Fibroblast of skin of right quadriceps (primary cell): ENCODE results near the gene GPHN.
"Not testable (repeated sequence)": the region's sequence is repeated elsewhere in the genome, so short reads cannot be mapped to it uniquely, and the experiment has no call there.

Experiments used
- DNase-seq: peaks from one replicate; pipeline ENCODE4 v3.0.0-alpha.2; 2013

The GPHN gene

GRCh38 chr14:66502836-66503235 lies 5.1 kb upstream of the GPHN start:
- not testable (repeated sequence) for DNase-seq

DNA sequence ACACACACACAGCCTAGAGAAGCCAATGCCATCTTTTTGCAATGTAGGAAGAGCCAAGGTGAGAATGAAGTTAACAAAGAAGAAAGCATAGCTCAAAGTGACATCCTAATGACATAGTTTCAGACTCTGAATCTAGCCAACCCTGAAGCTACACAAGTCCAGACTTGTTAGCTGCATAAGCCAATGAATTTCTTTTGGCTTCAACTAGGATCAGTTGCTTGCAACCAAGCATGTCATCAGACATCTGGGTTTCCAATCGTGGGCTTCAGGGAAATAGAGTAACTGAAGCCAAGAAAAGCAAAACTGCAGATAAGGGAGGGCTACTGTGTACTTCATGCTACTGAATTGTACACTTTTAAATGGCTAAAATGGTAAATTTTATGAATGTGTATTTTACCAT lies 4.4 kb upstream of the GPHN start:
- DNase-seq: no peak

GRCh38 chr14:66507181-66507721 lies 696 bp upstream of the GPHN start:
- DNase-seq: no peak

GRCh38 chr14:66508547-66508845 lies 549 bp downstream of the GPHN start:
- no peak for DNase-seq

- DNase-seq: peak; percentile 15
Measured at GRCh38 chr14:66508846-66509621, 1.1 kb downstream of the GPHN start.

DNA sequence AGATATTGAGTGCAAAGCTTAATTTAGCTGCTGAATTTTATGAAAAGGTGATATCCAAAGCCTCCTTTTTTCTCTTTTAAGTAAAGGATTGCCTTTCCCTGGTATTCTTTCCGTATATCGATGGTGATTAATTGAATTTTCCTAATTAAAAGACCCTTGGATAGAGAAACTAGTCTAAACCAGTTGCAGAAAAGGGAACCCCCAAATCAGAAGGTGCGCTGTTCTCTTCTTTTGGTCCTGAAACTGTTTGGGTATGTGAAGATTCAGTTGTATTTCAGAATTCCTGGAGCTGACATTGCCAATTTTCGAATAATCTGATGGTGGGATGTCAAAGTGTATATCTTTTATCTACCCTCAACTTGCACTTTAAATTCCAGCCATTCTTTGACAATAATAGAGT lies 1.9 kb downstream of the GPHN start:
- no peak for DNase-seq

GRCh38 chr14:66511849-66512248 lies 3.9 kb downstream of the GPHN start:
- no peak for DNase-seq

DNA sequence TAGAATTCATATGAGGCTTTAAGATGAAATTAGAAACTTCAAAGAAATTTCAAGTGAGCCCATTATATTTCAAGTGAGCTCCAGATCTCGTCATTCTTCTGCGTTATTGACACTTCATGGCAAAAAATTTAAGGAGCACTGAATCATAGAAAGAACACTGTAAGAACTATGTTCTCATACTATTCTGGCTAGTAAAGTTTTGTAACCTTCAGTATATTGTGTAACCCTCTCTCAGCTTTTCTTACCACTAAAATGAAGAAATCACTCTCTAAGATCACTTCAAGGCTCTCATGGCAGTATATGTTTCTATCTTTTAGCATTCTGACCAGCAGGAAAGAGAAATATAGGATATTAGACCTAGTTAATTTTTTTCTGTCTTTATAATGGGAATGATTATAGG lies 6.3 kb downstream of the GPHN start:
- DNase-seq: no peak

GRCh38 chr14:66530526-66530925 lies 22.6 kb downstream of the GPHN start:
- DNase-seq: no peak

DNA sequence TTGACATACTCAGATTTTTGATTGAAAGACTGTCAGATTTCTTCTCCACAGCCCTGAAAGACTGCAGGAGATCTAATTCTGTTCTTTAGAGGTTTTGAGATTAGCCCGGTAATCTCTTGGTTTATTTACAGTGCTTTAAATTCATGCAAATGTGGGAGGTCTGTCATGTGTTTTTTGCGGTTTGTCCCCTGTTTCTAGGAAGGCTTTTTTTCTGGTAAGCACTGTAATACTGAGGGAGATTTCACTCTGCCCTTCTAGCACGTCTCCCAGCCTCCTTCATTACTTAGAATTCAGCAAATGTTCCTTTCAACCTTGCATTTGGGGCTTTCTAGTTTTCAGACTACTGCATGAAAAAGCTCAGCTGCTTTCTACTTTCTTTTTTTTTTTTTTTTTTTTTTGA lies 31.1 kb downstream of the GPHN start:
- no peak for DNase-seq

GRCh38 chr14:66540038-66540437 lies 32.1 kb downstream of the GPHN start:
- no peak for DNase-seq

DNA sequence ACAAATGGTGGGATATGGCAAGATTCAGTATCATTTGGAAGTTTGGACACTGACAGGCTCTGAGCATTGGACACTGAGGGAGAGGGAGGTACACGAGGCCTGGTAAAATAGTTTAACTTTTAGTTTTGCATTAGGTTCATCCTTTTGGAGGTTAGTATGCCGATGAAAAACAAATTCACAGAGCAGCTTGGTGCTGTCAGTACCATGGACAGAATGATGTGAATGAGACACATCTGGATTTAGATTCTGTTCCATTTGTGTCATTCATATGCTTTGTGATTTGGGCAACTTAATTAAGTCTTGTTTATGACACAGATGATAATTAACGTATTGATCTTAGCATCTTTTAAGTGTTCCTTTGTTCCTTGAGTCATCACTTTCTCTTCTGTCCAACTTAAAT lies 33.7 kb downstream of the GPHN start:
- DNase-seq: no peak

DNA sequence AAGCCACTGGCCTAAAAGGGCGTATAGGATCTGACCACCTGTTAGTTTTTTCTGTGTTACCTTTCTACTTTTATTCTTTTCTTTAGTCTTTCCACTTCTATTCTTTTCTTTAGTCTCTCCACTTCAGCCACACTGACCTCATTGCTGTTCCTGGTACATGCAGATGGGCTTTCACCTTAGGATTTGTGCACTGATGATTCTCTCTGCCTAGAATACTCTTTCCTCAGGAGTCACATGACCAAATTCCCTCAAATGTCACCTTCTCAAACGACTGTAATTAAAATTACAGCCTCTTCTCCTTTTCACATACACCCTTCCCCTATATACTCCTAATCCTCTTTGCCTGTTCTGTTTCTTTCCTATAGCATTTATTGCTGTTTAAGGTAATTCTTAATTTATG lies 36.0 kb downstream of the GPHN start:
- DNase-seq: no peak

DNA sequence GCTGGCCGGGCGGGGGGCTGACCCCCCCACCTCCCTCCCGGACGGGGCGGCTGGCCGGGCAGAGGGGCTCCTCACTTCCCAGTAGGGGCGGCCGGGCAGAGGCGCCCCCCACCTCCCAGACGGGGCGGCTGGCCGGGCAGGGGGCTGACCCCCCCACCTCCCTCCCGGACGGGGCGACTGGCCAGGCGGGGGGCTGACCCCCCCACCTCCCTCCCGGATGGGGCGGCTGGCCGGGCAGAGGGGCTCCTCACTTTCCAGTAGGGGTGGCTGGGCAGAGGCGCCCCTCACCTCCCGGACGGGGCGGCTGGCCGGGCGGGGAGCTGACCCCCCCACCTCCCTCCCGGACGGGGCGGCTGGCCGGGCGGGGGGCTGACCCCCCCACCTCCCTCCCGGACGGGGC lies 37.2 kb downstream of the GPHN start:
- DNase-seq: not testable (repeated sequence)

DNA sequence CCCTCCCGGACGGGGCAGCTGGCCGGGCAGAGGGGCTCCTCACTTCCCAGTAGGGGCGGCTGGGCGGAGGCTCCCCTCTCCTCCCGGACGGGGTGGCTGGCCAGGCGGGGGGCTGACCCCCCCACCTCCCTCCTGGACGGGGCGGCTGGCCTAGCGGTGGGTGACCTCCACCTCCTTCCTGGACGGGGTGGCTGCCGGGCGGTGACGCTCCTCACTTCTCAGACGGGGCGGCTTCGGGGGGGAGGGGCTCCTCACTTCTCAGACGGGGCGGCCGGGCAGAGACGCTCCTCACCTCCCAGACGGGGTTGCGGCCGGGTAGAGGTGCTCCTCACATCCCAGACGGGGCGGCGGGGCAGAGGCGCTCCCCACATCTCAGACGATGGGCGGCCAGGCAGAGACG lies 37.8 kb downstream of the GPHN start:
- not testable (repeated sequence) for DNase-seq

DNA sequence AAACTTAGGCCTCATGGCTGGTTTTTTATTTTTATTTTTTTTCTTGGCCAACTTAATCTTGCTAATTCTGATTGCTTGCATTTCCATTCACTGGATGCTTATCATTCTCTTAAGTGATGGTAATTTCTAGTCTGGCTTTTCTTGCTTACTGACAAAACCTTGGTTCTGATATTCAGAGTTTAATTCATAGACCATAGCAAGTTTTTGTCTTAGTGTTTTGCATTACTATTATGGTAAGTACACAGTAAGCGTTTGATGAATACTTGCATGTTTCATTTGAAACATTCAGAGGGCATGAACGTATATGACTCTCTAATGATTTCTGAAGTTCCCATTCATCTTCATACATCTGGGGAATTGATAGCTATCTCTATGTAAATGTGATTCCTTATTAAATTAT lies 55.8 kb downstream of the GPHN start:
- no peak for DNase-seq

DNA sequence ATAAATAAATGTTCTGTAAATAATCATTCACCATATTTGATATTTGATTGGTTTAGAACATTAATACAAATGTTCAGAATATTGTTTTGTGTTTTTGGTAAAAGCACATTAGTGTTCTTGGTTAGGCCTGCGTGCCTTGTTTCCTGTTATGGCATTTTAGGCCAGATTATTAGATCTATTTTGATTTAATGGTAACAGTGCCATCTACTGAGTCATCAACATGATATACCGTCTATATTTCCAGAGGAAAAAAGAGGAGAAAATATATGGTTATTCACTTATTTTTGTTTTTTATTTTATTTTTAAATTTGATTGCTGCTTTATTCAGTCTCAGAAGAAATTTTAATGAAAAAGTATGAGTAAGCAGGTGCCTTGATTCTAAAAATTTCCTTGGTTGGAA lies 60.3 kb downstream of the GPHN start:
- no peak for DNase-seq

DNA sequence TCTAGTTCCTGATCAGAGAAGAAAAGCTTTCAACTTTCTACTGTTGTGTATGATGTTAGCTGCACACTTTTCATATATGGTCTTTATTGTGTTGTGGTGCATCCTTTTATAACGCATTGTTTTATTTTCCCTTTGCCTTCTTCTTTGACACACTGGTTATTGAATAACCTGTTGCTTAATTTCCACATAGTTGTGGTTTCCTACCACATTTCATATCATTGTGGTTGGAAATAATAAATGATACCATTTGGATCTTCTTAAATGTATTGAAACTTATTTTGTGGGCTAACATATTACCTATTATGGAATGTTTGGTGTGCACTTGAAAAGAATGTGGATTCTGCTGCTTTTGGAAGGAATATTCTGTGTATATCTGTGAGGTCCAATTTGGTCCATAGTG lies 64.9 kb downstream of the GPHN start:
- DNase-seq: peak; percentile 1

GRCh38 chr14:66575014-66575413 lies 67.1 kb downstream of the GPHN start:
- DNase-seq: no peak

DNA sequence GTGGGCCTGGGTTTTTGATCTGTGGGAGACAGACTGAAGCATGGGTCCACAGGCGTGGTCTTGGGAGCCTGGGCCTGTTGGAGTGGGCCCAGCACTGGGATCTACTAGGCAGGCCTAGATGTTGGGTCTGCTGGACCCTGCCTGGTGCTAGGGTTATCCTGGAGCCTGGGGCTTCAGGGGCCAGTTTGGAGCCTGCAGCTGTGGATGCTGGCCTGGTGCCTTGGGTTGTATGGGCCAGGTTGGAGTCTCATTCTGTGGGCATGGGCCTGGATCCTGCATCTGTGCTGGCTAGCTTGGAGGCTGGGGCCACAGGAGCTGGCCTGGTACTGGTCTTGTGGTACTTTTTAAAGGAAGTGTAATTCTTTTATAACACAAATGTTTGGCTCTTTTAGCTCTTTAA lies 68.0 kb downstream of the GPHN start:
- no peak for DNase-seq

DNA sequence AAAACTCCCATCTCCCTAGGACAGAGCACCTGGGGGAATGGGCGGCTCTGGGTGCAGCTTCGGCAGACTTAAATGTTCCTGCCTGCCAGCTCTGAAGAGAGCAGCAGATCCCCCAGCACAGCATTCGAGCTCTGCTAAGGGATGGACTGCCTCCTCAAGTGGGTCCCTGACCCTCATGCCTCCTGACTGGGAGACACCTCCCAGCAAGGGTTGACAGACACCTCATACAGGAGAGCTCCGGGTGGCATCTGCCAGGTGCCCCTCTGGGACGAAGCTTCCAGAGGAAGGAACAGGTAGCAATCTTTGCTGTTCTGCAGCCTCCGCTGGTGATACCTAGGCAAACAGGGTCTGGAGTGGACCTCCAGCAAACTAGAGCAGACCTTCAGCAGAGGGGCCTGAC lies 79.8 kb downstream of the GPHN start:
- not testable (repeated sequence) for DNase-seq

- no peak for DNase-seq
Measured at GRCh38 chr14:66595394-66595793, 87.4 kb downstream of the GPHN start.

GRCh38 chr14:66596241-66596985 lies 88.5 kb downstream of the GPHN start:
- no peak for DNase-seq

DNA sequence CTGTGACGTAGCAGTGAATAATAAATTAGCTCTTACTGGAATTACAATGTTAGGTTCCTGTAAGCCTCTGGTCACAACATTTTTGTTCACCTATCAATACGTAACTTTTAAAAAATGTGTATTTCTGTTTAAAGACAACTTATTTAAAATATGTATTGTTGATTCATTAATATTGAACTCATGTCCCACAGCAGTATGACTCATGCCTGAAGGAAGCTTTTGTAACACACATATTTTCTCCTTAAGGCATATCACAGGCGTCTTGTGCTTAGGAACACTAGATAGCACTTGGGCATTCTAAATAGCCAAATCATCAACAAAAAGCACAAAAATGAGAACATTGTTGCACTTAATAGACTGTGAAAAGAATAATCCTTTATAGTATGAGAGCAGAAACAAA lies 92.5 kb downstream of the GPHN start:
- DNase-seq: peak; percentile 13
